Measurements from ENCODE around the gene GBE1. TPM values are rescaled to one million over a fixed set of nuclear protein-coding genes. Genes with fewer than 3 reads are reported as not detected.

Gene GBE1
- total RNA-seq, 2 experiments from 2014 or later, result 3.7 to 4.4 TPM

DNA sequence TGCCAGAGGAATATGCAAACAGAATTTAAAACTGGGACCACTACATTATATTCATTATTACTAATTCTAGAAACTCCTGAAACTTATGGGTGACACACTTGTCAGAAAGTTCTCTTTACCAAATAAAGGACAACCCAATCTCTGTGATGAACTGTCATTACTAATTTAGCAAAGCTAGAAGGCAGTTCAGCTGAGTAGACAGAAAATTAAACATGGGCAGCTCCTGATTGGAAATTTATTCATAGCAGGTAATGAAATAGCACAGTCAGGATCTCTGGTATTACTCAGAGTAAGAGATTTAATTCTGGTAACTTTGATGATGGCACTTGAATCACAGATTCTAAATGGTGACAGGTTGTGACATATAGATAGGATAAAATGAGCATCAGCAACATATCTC lies 123.0 kb downstream of the GBE1 start:
- H3K4me3 Mint-ChIP-seq, result no peak overlapping the region
- H3K36me3 Mint-ChIP-seq (ENCODE audit: low read depth), result peaks cover 13% of the 10 kb centered on the region
- no peaks in the 10 kb centered on the region for H3K4me1 Mint-ChIP-seq (ENCODE audit: low read depth)
- POLR2A ChIA-PET, result no interaction called here
- ATAC-seq (ENCODE audit: poor library complexity), result no peak
- TF ChIP-seq, protein P1, sequence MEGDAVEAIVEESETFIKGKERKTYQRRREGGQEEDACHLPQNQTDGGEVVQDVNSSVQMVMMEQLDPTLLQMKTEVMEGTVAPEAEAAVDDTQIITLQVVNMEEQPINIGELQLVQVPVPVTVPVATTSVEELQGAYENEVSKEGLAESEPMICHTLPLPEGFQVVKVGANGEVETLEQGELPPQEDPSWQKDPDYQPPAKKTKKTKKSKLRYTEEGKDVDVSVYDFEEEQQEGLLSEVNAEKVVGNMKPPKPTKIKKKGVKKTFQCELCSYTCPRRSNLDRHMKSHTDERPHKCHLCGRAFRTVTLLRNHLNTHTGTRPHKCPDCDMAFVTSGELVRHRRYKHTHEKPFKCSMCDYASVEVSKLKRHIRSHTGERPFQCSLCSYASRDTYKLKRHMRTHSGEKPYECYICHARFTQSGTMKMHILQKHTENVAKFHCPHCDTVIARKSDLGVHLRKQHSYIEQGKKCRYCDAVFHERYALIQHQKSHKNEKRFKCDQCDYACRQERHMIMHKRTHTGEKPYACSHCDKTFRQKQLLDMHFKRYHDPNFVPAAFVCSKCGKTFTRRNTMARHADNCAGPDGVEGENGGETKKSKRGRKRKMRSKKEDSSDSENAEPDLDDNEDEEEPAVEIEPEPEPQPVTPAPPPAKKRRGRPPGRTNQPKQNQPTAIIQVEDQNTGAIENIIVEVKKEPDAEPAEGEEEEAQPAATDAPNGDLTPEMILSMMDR (IDR thresholded peaks at IDR 0.05), result no peak
- H3K4me1 ChIP-seq (ENCODE audit: insufficient read depth, low read length), result no peaks in the 10 kb centered on the region
- H3K9me3 ChIP-seq (ENCODE audit: control insufficient read depth in 1 of 2, insufficient read depth in 1 of 2, low read length in 2 of 2), result no peaks in the 10 kb centered on the region
- intact Hi-C loops (cut with DNase I, micrococcal nuclease), result no loop called here
- H3K27ac Mint-ChIP-seq, result no peak overlapping the region
- H3K4me3 ChIP-seq (ENCODE audit: low read length), result no peak overlapping the region
- no peaks in the 10 kb centered on the region for H3K27me3 ChIP-seq (ENCODE audit: control insufficient read depth in 1 of 2, insufficient read depth in 2 of 2, low read length in 2 of 2)
- CTCF ChIA-PET, result no interaction called here
- DNase-seq, result no peak
- no peaks in the 10 kb centered on the region for H3K9me3 Mint-ChIP-seq
- H3K36me3 ChIP-seq (ENCODE audit: insufficient read depth, low read length), result no peaks in the 10 kb centered on the region
- H3K27me3 Mint-ChIP-seq, result no peaks in the 10 kb centered on the region
- no peak overlapping the region for H3K27ac ChIP-seq (ENCODE audit: low read depth in 1 of 2, low read length in 2 of 2)

DNA sequence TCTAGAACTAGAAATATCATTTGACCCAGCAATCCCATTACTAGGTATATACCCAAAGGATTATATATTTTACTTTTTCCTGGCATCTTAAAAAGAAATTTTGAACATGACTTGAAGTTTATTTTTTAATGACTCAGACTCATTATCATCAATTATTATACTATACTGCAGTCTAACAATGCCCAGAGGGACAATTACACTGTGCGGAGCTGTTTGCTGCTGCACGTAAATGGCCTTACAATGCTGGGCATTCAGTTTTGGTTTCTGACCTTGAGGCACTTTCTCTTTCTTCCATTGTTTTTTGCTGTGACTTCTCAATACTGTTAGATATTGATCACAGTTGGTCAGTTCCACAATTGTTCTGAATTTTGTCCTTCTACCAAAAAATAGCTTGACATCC lies 128.8 kb downstream of the GBE1 start:
- H3K27me3 Mint-ChIP-seq, result no peaks in the 10 kb centered on the region
- no peak overlapping the region for H3K4me3 ChIP-seq (ENCODE audit: low read length)
- no peaks in the 10 kb centered on the region for H3K9me3 Mint-ChIP-seq
- no peaks in the 10 kb centered on the region for H3K9me3 ChIP-seq (ENCODE audit: control insufficient read depth in 1 of 2, insufficient read depth in 1 of 2, low read length in 2 of 2)
- intact Hi-C loops (cut with DNase I, micrococcal nuclease), result loop anchor here in 1 of 2 experiments (5.0 kb wide), 1 partner anchor 570 kb away; no protein-coding TSS in a partner anchor
- H3K4me1 ChIP-seq (ENCODE audit: insufficient read depth, low read length), result no peaks in the 10 kb centered on the region
- no peak for ATAC-seq (ENCODE audit: poor library complexity)
- CTCF ChIA-PET, result no interaction called here
- H3K36me3 Mint-ChIP-seq (ENCODE audit: low read depth), result peaks cover 30% of the 10 kb centered on the region
- H3K4me1 Mint-ChIP-seq (ENCODE audit: low read depth), result no peaks in the 10 kb centered on the region
- H3K4me3 Mint-ChIP-seq, result no peak overlapping the region
- POLR2A ChIA-PET, result no interaction called here
- H3K27ac Mint-ChIP-seq, result no peak overlapping the region
- no peaks in the 10 kb centered on the region for H3K27me3 ChIP-seq (ENCODE audit: control insufficient read depth in 1 of 2, insufficient read depth in 2 of 2, low read length in 2 of 2)
- TF ChIP-seq, protein P1 (IDR thresholded peaks at IDR 0.05), result no peak
- no peak overlapping the region for H3K27ac ChIP-seq (ENCODE audit: low read depth in 1 of 2, low read length in 2 of 2)
- H3K36me3 ChIP-seq (ENCODE audit: insufficient read depth, low read length), result no peaks in the 10 kb centered on the region
- DNase-seq, result no peak

DNA sequence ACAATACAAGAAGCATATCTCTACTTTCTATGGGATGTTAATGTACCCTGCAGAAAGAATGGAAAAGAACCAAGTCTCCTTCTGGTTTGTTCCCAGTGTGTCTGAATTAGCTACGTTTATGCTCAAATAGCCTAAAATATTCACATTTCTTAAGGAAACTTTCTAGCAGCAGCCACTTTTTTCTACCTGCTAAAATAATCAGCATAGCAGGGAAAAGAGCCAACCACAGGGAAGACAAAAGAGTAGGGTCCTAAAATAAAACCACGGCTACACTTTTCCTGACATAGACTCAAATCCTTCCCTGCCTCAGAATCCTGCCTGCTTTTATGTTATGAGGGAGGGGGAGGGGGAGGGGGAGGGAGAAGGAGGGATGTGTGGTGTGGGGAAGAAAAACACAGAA lies 136.7 kb downstream of the GBE1 start:
- Mint-ChIP-seq H3K36me3 (ENCODE audit: low read depth) (peaks cover 1% of the 10 kb centered on the region), H3K27me3 (no peaks in the 10 kb centered on the region), H3K9me3 (no peaks in the 10 kb centered on the region), H3K27ac (no peak overlapping the region), H3K4me1 (ENCODE audit: low read depth) (no peaks in the 10 kb centered on the region), H3K4me3 (no peak overlapping the region)
- intact Hi-C loops (cut with DNase I, micrococcal nuclease), result no loop called here
- POLR2A ChIA-PET, result no interaction called here
- no peaks in the 10 kb centered on the region for H3K27me3 ChIP-seq (ENCODE audit: control insufficient read depth in 1 of 2, insufficient read depth in 2 of 2, low read length in 2 of 2)
- CTCF ChIA-PET, result no interaction called here
- H3K36me3 ChIP-seq (ENCODE audit: insufficient read depth, low read length), result no peaks in the 10 kb centered on the region
- ATAC-seq (ENCODE audit: poor library complexity) (no peak), DNase-seq (no peak)
- H3K4me3 ChIP-seq (ENCODE audit: low read length), result no peak overlapping the region
- H3K27ac ChIP-seq (ENCODE audit: low read depth in 1 of 2, low read length in 2 of 2), result no peak overlapping the region
- TF ChIP-seq, protein P1 (IDR thresholded peaks at IDR 0.05), result no peak
- H3K4me1 ChIP-seq (ENCODE audit: insufficient read depth, low read length), result no peaks in the 10 kb centered on the region
- H3K9me3 ChIP-seq (ENCODE audit: control insufficient read depth in 1 of 2, insufficient read depth in 1 of 2, low read length in 2 of 2), result no peaks in the 10 kb centered on the region
